ENCODE data around the gene HELZ2.
A peak's percentile ranks its signal among the peaks of the same experiment; 100 is the strongest.

The HELZ2 gene

GRCh38 chr20:63586797-63587196, 12.8 kb upstream of the HELZ2 start:
- in situ Hi-C loops (cut with MboI; ENCODE audit: low pct_unique_long_range_greater_than_20kb, low sequenced_read_pairs, unreplicated experiment), result no loop called here
- DNase-seq (ENCODE audit: low spot score), result no peak
- TF ChIP-seq CTCF (IDR thresholded peaks at IDR 0.05; ENCODE audit: extremely low read depth, insufficient read depth, missing control alignments), result no peak

GRCh38 chr20:63585616-63586565, 11.9 kb upstream of the HELZ2 start:
- no peak for DNase-seq (ENCODE audit: low spot score)
- in situ Hi-C loops (cut with MboI; ENCODE audit: low pct_unique_long_range_greater_than_20kb, low sequenced_read_pairs, unreplicated experiment), result no loop called here
- no peak for TF ChIP-seq CTCF (IDR thresholded peaks at IDR 0.05; ENCODE audit: extremely low read depth, insufficient read depth, missing control alignments)

- TF ChIP-seq CTCF (IDR thresholded peaks at IDR 0.05; ENCODE audit: extremely low read depth, insufficient read depth, missing control alignments), result no peak
- in situ Hi-C loops (cut with MboI; ENCODE audit: low pct_unique_long_range_greater_than_20kb, low sequenced_read_pairs, unreplicated experiment), result no loop called here
- no peak for DNase-seq (ENCODE audit: low spot score)
Observed at GRCh38 chr20:63582382-63583063, 8.5 kb upstream of the HELZ2 start.

DNA sequence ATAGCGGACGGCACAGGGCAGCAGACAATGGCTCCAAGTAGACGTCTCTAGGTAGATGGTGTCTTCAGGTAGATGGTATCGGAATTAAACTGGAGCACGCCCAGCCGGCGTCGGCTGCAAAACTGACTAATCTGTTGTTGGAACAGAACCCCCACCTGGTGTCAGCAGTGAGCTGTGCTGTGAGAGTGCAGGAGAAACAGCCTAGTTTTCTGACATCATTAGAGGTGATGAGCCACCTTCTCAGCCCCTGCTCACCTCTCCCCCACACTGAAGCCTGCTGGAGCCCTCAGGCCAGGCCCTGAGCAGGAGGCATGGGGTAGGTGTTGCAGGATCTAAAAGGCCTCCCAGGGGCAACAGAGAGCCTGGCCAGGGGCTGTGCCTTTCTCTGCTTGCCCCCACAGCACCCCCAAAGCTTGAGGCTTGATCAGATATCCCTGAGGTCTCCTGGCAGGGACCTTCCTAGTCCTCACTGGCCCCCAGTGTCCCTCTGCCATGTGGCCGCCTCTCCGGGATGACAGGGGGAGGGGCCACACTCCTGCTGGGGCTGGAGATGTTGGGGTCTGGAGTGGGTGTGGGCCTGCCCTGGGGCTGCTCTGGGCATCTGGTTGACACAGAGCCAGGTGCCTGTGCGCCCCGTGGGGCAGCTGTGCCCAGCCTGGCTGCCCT, 6.9 kb upstream of the HELZ2 start:
- in situ Hi-C loops (cut with MboI; ENCODE audit: low pct_unique_long_range_greater_than_20kb, low sequenced_read_pairs, unreplicated experiment), result no loop called here
- peak; percentile 83 for DNase-seq (ENCODE audit: low spot score)
- peak; percentile 72 for TF ChIP-seq CTCF (IDR thresholded peaks at IDR 0.05; ENCODE audit: extremely low read depth, insufficient read depth, missing control alignments)

- in situ Hi-C loops (cut with MboI; ENCODE audit: low pct_unique_long_range_greater_than_20kb, low sequenced_read_pairs, unreplicated experiment), result no loop called here
- no peak for TF ChIP-seq CTCF (IDR thresholded peaks at IDR 0.05; ENCODE audit: extremely low read depth, insufficient read depth, missing control alignments)
- DNase-seq (ENCODE audit: low spot score), result no peak
Observed at GRCh38 chr20:63579017-63579694, 5.1 kb upstream of the HELZ2 start.

Data from GM13977 (cell line).